ENCODE results near the gene RETNLB.
A peak's percentile ranks its signal among the peaks of the same experiment; 100 is the strongest.

Gene RETNLB, protein sequence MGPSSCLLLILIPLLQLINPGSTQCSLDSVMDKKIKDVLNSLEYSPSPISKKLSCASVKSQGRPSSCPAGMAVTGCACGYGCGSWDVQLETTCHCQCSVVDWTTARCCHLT

GRCh38 chr3:108757404-108757982 lies at the start of gene RETNLB:
RETNLB (minus strand) TSS chr3:108757410; CDS start chr3:108757185, 225 bp downstream.
- DNase-seq, result peak; percentile 77

DNA sequence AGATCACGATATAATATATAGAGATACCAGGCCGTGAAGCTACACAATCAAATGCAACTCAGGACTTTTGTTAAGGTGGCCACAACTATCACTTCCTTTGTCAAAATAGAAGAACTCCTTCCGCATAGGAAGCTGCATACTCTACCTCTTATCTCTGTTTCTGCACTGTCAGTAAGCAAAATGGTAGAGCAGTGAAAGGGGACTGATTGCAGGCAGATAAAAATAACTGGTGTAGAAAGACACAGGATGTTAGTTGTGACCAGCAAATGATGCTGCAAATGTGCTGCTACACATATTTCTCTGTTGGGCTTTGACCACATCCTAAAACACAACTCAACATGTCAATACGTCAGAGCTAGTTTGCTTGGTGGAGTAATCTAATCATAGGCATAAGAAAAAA lies 49.1 kb upstream of the RETNLB start:
- no peak for DNase-seq

- no peak for DNase-seq
Observed at GRCh38 chr3:108804966-108805365, 47.8 kb upstream of the RETNLB start.

DNA sequence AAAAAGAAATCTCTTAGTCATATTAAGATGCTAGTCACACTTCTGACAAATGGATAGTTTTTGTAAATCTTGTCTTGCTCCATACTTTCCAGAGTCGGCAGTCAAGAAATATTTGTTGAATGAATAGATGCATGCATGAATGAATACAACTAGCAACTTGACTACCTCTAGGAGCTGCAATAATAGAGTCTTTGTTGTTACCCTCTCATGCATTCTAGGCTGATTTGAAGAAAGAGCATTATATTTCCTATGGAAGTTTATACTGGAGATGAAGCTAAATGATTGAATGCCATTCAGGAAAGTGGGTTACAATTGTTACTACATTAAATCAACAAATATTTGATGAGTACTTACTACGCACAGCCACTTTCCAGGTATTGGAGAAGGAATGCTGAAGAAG lies 47.2 kb upstream of the RETNLB start:
- DNase-seq, result no peak

- no peak for DNase-seq
Observed at GRCh38 chr3:108791473-108791872, 34.3 kb upstream of the RETNLB start.

GRCh38 chr3:108780235-108780634 lies 23.0 kb upstream of the RETNLB start:
- no peak for DNase-seq

- DNase-seq, result no peak
Observed at GRCh38 chr3:108779496-108779895, 22.3 kb upstream of the RETNLB start.

- no peak for DNase-seq
Observed at GRCh38 chr3:108775649-108776048, 18.4 kb upstream of the RETNLB start.

- DNase-seq, result no peak
Observed at GRCh38 chr3:108767253-108767652, 10.0 kb upstream of the RETNLB start.

DNA sequence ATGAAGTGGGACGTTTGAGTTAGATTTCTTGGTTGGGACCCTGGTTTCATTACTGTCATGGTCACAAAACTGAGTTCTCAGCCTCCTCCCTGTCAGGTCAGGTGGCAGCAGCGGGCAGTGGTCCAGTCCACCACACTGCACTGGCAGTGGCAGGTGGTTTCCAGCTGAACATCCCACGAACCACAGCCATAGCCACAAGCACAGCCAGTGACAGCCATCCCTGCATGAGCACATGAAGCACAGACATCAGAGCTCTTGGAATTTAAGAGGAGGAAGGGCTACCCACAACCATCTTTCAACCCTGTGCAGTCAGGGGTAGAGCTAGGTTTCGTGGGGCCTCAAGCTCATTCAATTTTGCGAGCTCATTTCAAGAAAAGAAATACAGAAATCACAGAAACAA lies 1.5 kb downstream of the RETNLB start:
- no peak for DNase-seq

DNA sequence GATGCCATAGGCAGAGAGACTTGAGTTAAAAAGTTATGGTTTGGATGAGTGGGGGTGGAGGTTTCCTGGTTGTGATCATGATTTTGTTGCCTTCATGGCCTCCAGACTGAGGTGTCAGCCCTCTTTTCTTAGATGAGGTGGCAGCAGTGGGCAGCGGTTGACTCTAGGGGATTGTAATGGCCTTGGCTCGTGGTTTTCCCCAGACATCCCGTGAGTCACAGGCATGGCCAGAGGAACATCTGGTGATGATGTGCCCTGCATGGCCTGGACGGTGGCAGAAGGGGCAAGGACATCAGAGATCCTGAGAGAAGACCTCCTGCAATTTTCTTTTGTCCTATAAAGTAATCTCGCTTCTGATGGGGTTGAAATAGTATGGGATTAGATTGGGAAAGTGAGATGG lies 12.4 kb downstream of the RETNLB start:
- DNase-seq, result no peak

- DNase-seq, result no peak
Observed at GRCh38 chr3:108742929-108743328, 14.3 kb downstream of the RETNLB start.

GRCh38 chr3:108736821-108737220 lies 20.4 kb downstream of the RETNLB start:
- DNase-seq, result no peak

DNA sequence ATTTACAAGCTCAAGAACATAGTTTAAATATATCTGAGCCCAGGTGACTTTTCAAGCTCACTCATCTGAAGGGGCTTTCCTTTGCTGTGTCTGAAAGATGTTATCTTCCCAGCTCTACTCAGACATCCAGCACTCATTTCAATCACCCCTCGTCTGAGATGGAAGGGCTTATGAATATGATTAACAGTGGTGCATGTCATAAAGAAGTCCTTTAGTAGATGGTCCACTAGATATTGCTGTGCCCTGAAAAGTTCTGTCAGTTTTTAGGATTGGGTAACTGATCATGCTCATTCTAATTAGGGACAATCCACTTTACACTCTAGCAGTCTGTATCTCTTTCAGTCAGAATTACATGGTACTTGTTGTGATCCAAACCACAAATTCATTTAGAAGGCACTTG lies 28.3 kb downstream of the RETNLB start:
- DNase-seq, result no peak

- DNase-seq, result no peak
Observed at GRCh38 chr3:108728105-108728504, 29.1 kb downstream of the RETNLB start.

DNA sequence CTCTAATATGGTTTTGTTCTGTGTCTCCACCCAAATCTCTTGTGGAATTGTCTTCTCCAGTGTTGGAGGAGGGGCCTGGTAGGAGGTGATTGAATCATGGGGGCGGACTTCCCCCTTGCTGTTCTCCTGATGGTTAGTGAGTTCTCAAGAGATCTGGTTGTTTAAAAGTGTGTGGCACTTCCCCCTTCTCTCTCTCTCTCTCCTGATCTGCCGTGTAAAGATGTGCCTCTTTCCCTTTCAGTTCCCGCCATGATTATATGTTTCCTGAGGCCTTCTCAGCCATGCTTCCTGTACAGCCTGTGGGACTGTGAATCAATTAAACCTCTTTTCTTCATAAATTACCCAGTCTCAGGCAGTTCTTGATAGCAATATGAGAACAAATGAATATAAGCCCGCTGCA lies 33.1 kb downstream of the RETNLB start:
- no peak for DNase-seq

DNA sequence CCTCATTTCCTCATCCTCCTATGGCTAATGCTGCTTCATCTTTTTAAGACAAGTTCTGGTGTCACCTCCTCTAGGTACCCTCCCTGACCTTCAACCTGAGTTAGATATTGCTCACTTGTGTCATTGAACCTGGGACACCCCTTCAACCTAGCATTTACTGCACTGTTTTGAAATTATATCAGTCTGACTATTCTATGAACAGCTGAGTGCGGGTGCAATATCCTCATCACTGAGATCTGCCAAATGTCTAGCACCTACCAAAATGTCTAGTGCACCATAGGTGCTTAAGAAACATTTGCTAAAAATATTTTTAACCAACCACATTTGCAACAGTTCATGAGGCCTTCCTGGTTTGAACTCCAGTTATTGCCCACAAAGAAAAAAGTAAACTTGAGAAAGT lies 34.5 kb downstream of the RETNLB start:
- DNase-seq, result no peak

DNA sequence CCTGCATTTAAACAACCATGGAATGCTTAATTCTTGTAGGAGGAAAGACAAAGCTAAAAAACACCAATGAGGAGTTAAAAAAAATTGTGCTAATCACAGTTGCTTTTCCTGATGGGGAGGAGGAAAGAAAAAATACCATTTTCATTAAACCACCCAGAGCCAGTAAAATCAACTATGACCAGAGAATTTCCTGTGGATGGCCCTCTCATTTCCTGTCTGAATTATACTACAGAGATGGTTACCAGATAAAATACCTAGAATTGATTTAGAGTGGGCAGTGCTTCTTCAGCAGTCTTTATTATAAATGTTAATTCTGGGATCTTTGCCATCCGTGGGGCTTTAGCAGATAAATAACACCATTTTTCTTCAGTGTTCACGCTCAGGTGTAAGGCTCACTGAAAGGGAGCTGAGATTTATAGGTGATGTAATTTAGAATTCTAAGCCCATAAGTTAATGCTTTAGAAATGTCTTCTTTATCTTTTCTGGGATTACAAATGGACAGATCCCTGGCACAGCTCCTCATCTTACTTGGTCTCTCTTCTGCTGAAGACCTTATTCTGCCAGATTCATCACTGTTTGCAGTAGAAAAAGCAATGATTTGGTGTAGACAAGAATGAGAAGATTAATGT lies 37.9 kb downstream of the RETNLB start:
- no peak for DNase-seq

DNA sequence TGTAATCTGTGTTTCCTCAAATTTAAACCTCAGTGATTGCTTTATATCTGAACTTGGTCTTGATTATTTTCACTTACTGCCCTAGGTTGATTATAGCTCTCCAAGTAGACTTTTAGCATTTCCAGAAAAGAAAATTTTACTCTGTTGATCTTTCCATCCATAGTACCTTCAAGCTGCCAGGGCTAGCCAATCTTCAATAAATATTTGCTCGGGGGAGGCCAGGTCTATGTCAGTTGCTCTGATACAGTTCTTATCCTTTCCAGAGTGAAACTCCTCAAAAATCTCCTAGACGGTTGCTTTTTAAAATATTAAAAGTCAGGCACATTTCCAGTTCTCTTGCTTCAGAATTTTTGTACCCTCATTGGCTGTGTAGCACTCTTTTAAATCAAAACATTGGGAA lies 38.8 kb downstream of the RETNLB start:
- DNase-seq, result no peak

- DNase-seq, result no peak
Observed at GRCh38 chr3:108713816-108714215, 43.4 kb downstream of the RETNLB start.

DNA sequence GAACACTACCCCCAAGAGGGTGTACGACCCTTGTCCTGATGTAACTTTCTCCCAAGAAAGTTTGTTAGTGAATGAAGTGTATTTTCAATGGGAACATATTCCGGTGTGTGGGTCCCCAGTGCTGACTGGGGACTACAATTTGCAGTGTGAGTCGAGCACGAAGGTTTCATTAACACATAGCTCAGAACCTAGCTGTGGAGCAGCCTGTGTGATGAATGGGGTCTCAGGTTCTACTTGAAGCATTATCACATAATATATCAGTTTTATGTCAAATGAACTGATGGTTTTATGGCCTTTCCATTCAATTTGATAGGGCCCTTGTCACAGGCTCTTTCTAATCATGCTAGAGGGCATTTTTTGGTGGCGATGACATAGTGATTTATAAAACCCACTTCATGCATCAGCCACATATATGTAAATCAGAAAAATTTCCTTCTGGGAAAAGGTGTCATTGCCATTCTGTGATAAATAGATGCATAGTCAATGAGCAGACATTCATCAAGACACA lies 44.1 kb downstream of the RETNLB start:
- DNase-seq, result no peak
